GM21423 (cell line): Measurements from ENCODE around the gene KCNA10.

Experiments
- ATAC-seq: cut with Tn5 transposase; IDR thresholded peaks from one replicate; pipeline ENCODE4 v1.9.1; 2021; ENCODE audit warnings: mild to moderate bottlenecking, moderate library complexity; ENCODE audit not compliant: unreplicated experiment

Gene KCNA10

GRCh38 chr1:110478886-110479285 lies 40.1 kb downstream of the KCNA10 start:
- no peak for ATAC-seq

- no peak for ATAC-seq
Measured at GRCh38 chr1:110477967-110478640, 40.9 kb downstream of the KCNA10 start.

DNA sequence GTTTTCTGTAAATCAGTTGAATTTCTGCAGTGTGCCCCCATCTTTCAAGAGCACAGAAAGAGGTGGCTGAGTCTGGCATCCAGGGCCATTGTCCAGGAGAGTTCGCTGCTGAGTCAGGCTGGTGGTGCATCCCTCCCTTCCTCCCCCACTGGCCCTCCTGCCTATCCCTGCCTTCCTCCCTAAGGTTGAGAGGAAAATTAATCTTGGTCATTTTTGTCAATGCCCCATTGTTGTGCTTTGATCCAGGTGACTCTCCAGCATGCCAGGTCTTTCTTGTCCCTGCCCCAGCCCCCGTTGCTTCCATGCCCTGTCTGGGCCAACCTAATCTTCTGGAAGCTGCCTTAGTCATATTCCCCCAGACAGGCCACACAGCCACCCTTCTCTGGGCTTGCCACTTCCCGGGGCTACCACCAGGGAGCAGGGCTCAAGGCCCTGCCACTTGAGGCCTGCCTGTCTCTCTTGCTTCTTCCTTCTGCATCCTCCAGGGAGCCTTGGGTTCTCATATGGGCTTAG lies 41.5 kb downstream of the KCNA10 start:
- no peak for ATAC-seq

DNA sequence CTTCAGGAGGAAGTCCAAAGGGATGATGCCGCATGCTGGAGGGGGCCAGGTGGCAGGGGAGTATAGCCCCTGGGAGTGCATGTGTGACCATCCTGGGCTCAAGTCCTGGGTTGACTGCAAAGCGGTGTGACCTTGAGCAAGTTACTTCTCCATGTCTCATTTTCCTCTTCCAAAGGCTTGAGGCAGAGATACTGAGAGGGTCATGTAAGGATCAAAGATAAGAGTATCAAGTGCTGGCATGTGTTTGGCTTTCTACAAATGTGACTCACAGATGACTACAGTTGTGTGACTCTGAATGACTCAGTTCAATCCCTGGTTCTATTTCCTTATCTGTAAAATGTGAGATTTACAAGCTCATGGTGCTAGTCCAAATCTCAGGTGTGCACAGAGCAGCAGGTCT lies 41.9 kb downstream of the KCNA10 start:
- ATAC-seq = no peak

DNA sequence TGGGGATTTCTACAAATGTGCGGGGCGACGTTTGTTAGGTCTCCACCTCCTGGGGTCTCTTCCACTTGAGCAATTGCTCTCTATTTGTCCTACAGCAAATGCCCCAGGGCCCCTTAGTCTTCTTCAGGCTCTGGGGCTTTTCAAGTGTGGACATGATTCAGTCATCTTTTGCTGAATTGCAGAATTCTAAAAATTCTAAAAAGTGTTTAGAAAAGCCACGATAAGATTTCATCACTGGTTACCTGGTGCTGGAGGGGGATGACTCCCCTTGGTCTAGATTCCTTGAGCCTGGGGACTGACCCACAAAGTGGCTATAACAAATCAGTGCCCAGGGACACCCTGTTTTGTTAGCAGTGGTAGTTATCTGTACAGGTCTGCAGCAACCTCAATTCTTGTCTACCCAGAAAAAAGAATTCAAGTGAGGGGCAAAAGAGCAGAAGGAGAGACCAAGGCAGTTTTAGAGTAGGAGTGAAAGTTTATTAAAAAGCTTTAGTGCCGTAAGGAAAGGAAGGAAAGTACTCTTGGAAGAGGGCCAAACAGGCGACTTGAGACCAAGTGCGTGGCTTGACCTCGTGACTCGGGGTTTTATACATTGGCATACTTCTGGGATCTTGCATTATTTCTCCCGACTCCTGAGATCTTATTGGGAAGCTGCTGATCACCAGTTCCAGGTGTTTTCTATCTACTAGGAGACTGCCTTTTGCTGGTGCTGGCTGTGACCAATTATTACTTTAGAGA lies 42.8 kb downstream of the KCNA10 start:
- no peak for ATAC-seq

- no peak for ATAC-seq
Measured at GRCh38 chr1:110475362-110476027, 43.5 kb downstream of the KCNA10 start.

- ATAC-seq = no peak
Measured at GRCh38 chr1:110474444-110474843, 44.5 kb downstream of the KCNA10 start.

DNA sequence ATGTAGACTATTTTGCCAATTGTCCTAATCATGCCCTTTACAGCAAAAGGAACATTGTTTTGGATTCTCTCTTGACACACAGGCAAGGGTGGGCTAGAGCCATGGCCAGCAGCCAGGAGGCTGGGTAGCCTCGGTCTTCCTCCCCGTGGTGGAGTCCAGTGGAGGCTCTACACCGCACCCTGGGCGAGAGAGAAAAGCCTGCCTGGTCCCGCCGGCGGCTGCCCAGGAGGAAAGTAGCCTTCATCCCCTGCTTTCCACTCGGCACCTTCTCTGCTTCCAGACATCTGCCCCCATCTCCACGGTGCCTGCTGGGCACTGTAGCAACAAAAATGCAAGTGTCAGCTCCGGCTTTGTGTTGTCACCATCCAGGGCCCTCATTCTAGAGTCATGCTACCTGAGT lies 46.4 kb downstream of the KCNA10 start:
- ATAC-seq = no peak

DNA sequence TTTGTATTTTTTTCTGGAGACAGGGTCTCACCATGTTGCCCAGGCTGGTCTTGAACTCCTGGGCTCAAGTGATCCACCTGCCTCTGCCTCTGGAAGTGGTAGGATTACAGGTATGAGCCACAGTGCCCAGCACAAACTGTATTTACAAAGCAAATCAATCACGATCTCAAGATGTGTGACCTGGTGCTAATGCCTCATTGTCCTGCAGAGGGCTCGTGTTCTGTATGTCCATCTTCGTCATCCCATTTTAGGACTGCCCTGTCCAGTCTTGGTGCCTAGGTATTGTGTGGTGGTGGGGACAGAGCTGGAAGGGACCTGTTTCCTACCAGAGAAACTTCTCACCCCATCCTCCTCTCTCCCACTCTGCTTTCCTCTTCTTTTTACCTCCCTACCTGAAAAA lies 47.8 kb downstream of the KCNA10 start:
- no peak for ATAC-seq
